ENCODE data around the gene GMNN.

- TF ChIP-seq CTCF (IDR thresholded peaks at IDR 0.05; ENCODE audit: low read depth, low read length) (no peak), EZH2phosphoT487 (IDR thresholded peaks at IDR 0.05; ENCODE audit: low read depth) (no peak)
Measured at GRCh38 chr6:24743265-24743943, 31.3 kb upstream of the GMNN start.

Data from OCI-LY3 (cell line).